Measurements from ENCODE around the gene THADA.

- TF ChIP-seq, protein P1, sequence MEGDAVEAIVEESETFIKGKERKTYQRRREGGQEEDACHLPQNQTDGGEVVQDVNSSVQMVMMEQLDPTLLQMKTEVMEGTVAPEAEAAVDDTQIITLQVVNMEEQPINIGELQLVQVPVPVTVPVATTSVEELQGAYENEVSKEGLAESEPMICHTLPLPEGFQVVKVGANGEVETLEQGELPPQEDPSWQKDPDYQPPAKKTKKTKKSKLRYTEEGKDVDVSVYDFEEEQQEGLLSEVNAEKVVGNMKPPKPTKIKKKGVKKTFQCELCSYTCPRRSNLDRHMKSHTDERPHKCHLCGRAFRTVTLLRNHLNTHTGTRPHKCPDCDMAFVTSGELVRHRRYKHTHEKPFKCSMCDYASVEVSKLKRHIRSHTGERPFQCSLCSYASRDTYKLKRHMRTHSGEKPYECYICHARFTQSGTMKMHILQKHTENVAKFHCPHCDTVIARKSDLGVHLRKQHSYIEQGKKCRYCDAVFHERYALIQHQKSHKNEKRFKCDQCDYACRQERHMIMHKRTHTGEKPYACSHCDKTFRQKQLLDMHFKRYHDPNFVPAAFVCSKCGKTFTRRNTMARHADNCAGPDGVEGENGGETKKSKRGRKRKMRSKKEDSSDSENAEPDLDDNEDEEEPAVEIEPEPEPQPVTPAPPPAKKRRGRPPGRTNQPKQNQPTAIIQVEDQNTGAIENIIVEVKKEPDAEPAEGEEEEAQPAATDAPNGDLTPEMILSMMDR (conservative IDR thresholded peaks at IDR 0.05 in 1 of 2, IDR thresholded peaks at IDR 0.05 in 1 of 2; ENCODE audit: low read depth in 1 of 2, low read length in 2 of 2): no peak
- no peak for TF ChIP-seq EZH2 (IDR thresholded peaks at IDR 0.05; ENCODE audit: low read length, missing control alignments)
Observed at GRCh38 chr2:43518181-43518580, 77.7 kb downstream of the THADA start.
